Spleen (tissue), 11 donors: ENCODE results near the gene AR. TPM values are rescaled to one million over a fixed set of nuclear protein-coding genes. Genes with fewer than 3 reads are reported as not detected.

Experiments
- DNase-seq: peaks from one replicate; pipeline ENCODE4 v3.0.0-alpha.2; 2020
- H3K27ac ChIP-seq, 8 donors: fragments of 200-600 bp; sonication (generic) in 7 of 8; 1 replicate in 4 of 8; 2 replicates in 4 of 8; pipeline versions ENCODE4 v1.5.0 to v1.8.0; 2016 to 2021; ENCODE audit warnings: inconsistent platforms in 4 of 8, mild to moderate bottlenecking in 4 of 8, moderate library complexity in 1 of 8
- H3K27me3 ChIP-seq, 7 donors: fragments of 200-600 bp; sonication (generic) in 6 of 7; replicated peaks in 1 of 7; 1 replicate in 4 of 7; 2 replicates in 3 of 7; pipeline versions ENCODE4 v1.5.0 to v1.8.0; 2016 to 2021; ENCODE audit warnings: inconsistent platforms in 3 of 7, mild to moderate bottlenecking in 1 of 7
- H3K36me3 ChIP-seq, 6 donors: fragments of 200-600 bp; sonication (generic) in 5 of 6; 1 replicate in 4 of 6; 2 replicates in 2 of 6; pipeline versions ENCODE4 v1.5.0 to v1.8.0; 2016 to 2021; ENCODE audit warnings: inconsistent platforms in 2 of 6
- H3K4me1 ChIP-seq, 6 donors: fragments of 200-600 bp; sonication (generic) in 5 of 6; 1 replicate in 3 of 6; 2 replicates in 3 of 6; pipeline versions ENCODE4 v1.5.0 to v1.8.0; 2016 to 2021; ENCODE audit warnings: inconsistent platforms in 3 of 6
- H3K4me3 ChIP-seq, 8 donors: fragments of 200-600 bp; sonication (generic) in 7 of 8; 1 replicate in 4 of 8; 2 replicates in 4 of 8; pipeline versions ENCODE4 v1.5.0 to v1.8.0; 2016 to 2021; ENCODE audit warnings: inconsistent platforms in 4 of 8, mild to moderate bottlenecking in 4 of 8, moderate library complexity in 2 of 8
- H3K9me3 ChIP-seq, 8 donors: fragments of 200-600 bp; sonication (generic) in 7 of 8; 1 replicate in 4 of 8; 2 replicates in 4 of 8; pipeline versions ENCODE4 v1.5.0 to v1.8.0; 2016 to 2021; ENCODE audit warnings: inconsistent platforms in 4 of 8
- CTCF ChIP-seq, 11 experiments: fragments of 200-600 bp in 7 of 11; fragments of 450-650 bp in 4 of 11; sonication (generic) in 4 of 11; IDR thresholded peaks in 8 of 11; conservative IDR thresholded peaks in 3 of 11; 1 replicate in 7 of 11; 2 replicates in 4 of 11; pipeline versions ENCODE4 v1.4.0 to v1.8.0; 2016 to 2021; ENCODE audit warnings: antibody characterized with exemption in 11 of 11, inconsistent platforms in 4 of 11, mild to moderate bottlenecking in 1 of 11
- POLR2A ChIP-seq, 3 donors: fragments of 450-650 bp; IDR thresholded peaks; one replicate each; pipeline ENCODE4 v1.5.1; 2017; ENCODE audit warnings: antibody characterized with exemption in 3 of 3, mild to moderate bottlenecking in 1 of 3
- POLR2AphosphoS5 ChIP-seq, 3 donors: sonication (generic); formaldehyde crosslinking; IDR thresholded peaks; one replicate each; pipeline ENCODE4 v1.5.1; 2017; ENCODE audit warnings: antibody characterized with exemption in 3 of 3
- WGBS, 5 donors: extraction: QIAGEN DNeasy Blood & Tissue Kit in 3 of 5; methylation state at CpG; one replicate each; pipeline versions ENCODE4 v1.1.5 to v1.1.7; 2013 to 2018; 5-methylcytosine and 5-hydroxymethylcytosine counted together
- intact Hi-C: fragments of 100-400 bp; cut with DNase I; formaldehyde crosslinking; loops from one replicate; pipeline ENCODE4 v1.15.0; 2023; ENCODE audit warnings: low total_unique reads
- polyA plus RNA-seq, 3 donors: library from polyadenylated mRNA; stranded (reverse); fragments of 200-250 nt; gene quantifications; one replicate each; pipeline ENCODE4 v1.2.1, GENCODE V29; 2013
- total RNA-seq, 7 donors: library from RNA; depleted of rRNA in 3 of 7; stranded (reverse); fragments of >200 nt in 3 of 7; fragmentation: NEBNext Ultra II Directional in 4 of 7; extraction: Animal tissue kit (Norgen Biotek cat#: 25700) in 4 of 7; gene quantifications; one replicate each; pipeline versions ENCODE4 v1.1.0 to v1.2.1, GENCODE V29; 2016 to 2021
- donor health status: healthy with polysubstance abuse.
- donor health status: DM: no; HTN: no; CAD: no; lungs with moderate emphysema.
- donor health status: DM: no; HTN: no; CAD: no.
- donor health status: Bipolar disorder and iron deficiency.
- donor health status: healthy.
- donor health status: DM: no; HTN: no; CAD: no.
- donor health status: DM: yes; HTN: yes; CAD: no.

AR gene
- total and polyA plus RNA-seq, 10 donors: 0.13 to 10.1 (median 1.9) TPM

GRCh38 chrX:67555578-67556203 lies 11.9 kb downstream of the AR start:
- TF ChIP-seq CTCF (IDR thresholded peaks at IDR 0.05 in 8 of 11, conservative IDR thresholded peaks at IDR 0.05 in 3 of 11) (peak in 10 of 11 experiments; percentile 32 to 72 (median 52)), POLR2AphosphoS5 (IDR thresholded peaks at IDR 0.05) (no peak), POLR2A (IDR thresholded peaks at IDR 0.05) (no peak)
- 28 to 43% (median 32%) methylated on average over 6 to 7 of the region's 7 CpGs for WGBS, 5 donors
- Histone ChIP-seq H3K9me3 (no peaks in the 10 kb centered on the region), H3K27ac (no peak overlapping the region), H3K27me3 (peaks cover 0 to 7% (median 0%) of the 10 kb centered on the region in 7 donors), H3K36me3 (no peaks in the 10 kb centered on the region), H3K4me3 (no peak overlapping the region), H3K4me1 (no peaks in the 10 kb centered on the region)
- DNase-seq: no peak
- intact Hi-C loops: no loop called here

GRCh38 chrX:67558267-67558666 lies 14.4 kb downstream of the AR start:
- intact Hi-C loops: no loop called here
- Histone ChIP-seq H3K4me3 (no peak overlapping the region), H3K4me1 (no peaks in the 10 kb centered on the region), H3K9me3 (no peaks in the 10 kb centered on the region), H3K27me3 (peaks cover 0 to 7% (median 0%) of the 10 kb centered on the region in 7 donors), H3K27ac (no peak overlapping the region), H3K36me3 (no peaks in the 10 kb centered on the region)
- 63 to 90% (median 70%) methylated on average over 1 of the region's 1 CpG for WGBS, 5 donors
- TF ChIP-seq POLR2A (IDR thresholded peaks at IDR 0.05) (no peak), CTCF (IDR thresholded peaks at IDR 0.05 in 8 of 11, conservative IDR thresholded peaks at IDR 0.05 in 3 of 11) (no peak), POLR2AphosphoS5 (IDR thresholded peaks at IDR 0.05) (no peak)
- DNase-seq: no peak

GRCh38 chrX:67563469-67564448 lies 19.9 kb downstream of the AR start:
- WGBS, 5 donors: 51 to 73% (median 67%) methylated on average over 7 of the region's 7 CpGs
- H3K9me3 ChIP-seq: no peaks in the 10 kb centered on the region
- H3K27ac ChIP-seq: no peak overlapping the region
- no peak for DNase-seq
- intact Hi-C loops: no loop called here
- no peak overlapping the region for H3K4me3 ChIP-seq
- no peaks in the 10 kb centered on the region for H3K4me1 ChIP-seq
- no peak for TF ChIP-seq CTCF (IDR thresholded peaks at IDR 0.05 in 8 of 11, conservative IDR thresholded peaks at IDR 0.05 in 3 of 11)
- TF ChIP-seq POLR2AphosphoS5 (IDR thresholded peaks at IDR 0.05): no peak
- no peak for TF ChIP-seq POLR2A (IDR thresholded peaks at IDR 0.05)
- H3K27me3 ChIP-seq: no peaks in the 10 kb centered on the region
- no peaks in the 10 kb centered on the region for H3K36me3 ChIP-seq

- no peak overlapping the region for H3K4me3 ChIP-seq
- no peak overlapping the region for H3K27ac ChIP-seq
- no peaks in the 10 kb centered on the region for H3K9me3 ChIP-seq
- TF ChIP-seq CTCF (IDR thresholded peaks at IDR 0.05 in 8 of 11, conservative IDR thresholded peaks at IDR 0.05 in 3 of 11): no peak
- TF ChIP-seq POLR2A (IDR thresholded peaks at IDR 0.05): no peak
- no peak for TF ChIP-seq POLR2AphosphoS5 (IDR thresholded peaks at IDR 0.05)
- no peaks in the 10 kb centered on the region for H3K4me1 ChIP-seq
- intact Hi-C loops: no loop called here
- no peaks in the 10 kb centered on the region for H3K36me3 ChIP-seq
- DNase-seq: no peak
- 85 to 100% (median 93%) methylated on average over 1 of the region's 1 CpG for WGBS, 5 donors
- H3K27me3 ChIP-seq: no peaks in the 10 kb centered on the region
Observed at GRCh38 chrX:67564475-67564874, 20.7 kb downstream of the AR start.
